ENCODE results near the gene AREG. TPM values are rescaled to one million over a fixed set of nuclear protein-coding genes. Genes with fewer than 3 reads are reported as not detected.

Gene AREG
- total and polyA plus RNA-seq, 2 of the 13 experiments (the other 11 are each of a cell fraction or from before 2014, with no cell fraction given), result 6.2 to 7.1 TPM

DNA sequence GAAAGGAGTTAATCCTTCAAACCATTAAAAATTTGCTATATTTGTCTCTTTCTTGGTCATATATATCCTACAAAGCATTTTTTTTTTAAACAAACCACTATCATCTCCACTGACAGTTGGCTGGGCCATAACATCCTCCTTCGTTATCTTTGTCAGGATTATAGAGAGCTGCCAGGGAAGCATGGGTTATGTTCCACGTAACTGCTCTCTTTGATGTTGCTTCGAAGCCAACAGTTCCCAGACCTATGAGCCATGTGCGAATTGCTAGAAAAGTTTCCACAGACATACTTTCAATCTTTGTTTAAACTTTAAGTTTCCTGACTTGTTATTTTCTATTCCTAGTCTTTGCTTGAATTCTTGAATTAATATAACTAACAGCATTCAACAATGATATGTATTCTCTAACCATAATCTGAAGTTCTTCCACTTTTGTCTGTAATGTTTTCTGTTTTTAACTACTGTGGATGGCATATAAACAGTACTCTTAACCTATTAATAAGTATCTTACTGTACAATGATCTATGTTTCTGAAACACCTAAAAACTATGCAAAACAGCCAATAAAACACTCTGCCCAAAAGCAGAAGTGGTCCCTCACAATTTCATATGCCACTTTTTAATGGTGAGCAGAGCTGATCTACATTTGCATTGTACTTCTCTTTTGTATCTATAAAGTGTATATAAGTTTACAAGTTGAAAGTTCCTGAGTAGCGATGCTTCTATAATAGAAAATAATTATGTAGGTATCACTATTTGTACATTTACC is 42.1 kb upstream of the AREG start (continued):
- TF ChIP-seq NONO (IDR thresholded peaks at IDR 0.05), result no peak
- no peak for TF ChIP-seq NONO (CRISPR knock-in tag; conservative IDR thresholded peaks at IDR 0.05)
- TF ChIP-seq XRCC5 (optimal IDR thresholded peaks at IDR 0.05; ENCODE audit: low read length), result no peak
- TF ChIP-seq ZNF367 (CRISPR knock-in tag; IDR thresholded peaks at IDR 0.05; ENCODE audit: borderline replicate concordance), result no peak
- TF ChIP-seq ZNF616 (CRISPR knock-in tag; IDR thresholded peaks at IDR 0.05; ENCODE audit: low read depth), result no peak
- TF ChIP-seq MLLT10 (CRISPR knock-in tag; IDR thresholded peaks at IDR 0.05), result no peak
- no peak for TF ChIP-seq HNRNPLL (IDR thresholded peaks at IDR 0.05; ENCODE audit: low read depth, low read length, poor library complexity, severe bottlenecking)

DNA sequence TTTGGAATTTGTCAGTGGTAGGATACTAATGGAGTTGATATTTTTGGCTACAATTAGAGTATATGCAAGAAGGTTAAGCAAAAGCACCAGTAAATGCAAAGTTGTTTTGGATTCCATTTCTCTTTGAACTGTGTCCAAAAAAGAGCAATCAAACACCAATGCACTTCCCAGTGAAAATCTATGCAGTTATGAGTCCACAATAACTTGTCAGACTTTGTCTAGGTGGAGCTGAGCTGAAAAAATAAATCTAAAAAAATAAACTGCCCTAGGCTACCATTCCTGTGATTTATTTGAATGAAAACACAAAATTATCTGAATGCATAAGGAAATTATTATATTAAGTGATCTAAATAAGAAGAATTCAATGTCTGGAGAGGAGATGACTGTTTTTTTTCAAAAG is 37.0 kb upstream of the AREG start:
- Histone ChIP-seq H2AFZ (ENCODE audit: low read length) (no peak overlapping the region), H3K9ac (ENCODE audit: insufficient read depth, low read depth, low read length) (no peak overlapping the region), H3K36me3 (replicated peaks in 1 of 2; ENCODE audit: control insufficient read depth in 1 of 2, insufficient read depth in 2 of 2, low read length in 2 of 2) (no peaks in the 10 kb centered on the region), H3K4me2 (ENCODE audit: low read depth, low read length) (no peak overlapping the region), H3K79me2 (ENCODE audit: insufficient read depth, low read length) (no peaks in the 10 kb centered on the region), H3K27me3 (ENCODE audit: control insufficient read depth in 1 of 2, insufficient read depth in 2 of 2, low read length in 2 of 2) (no peaks in the 10 kb centered on the region), H4K20me1 (ENCODE audit: insufficient read depth, low read length) (no peaks in the 10 kb centered on the region), H3K4me1 (ENCODE audit: insufficient read depth, low read length) (no peaks in the 10 kb centered on the region), H3K9me3 (ENCODE audit: low read length) (no peaks in the 10 kb centered on the region), H3K27ac (ENCODE audit: extremely low read length, insufficient read depth, low read length) (no peak overlapping the region), H3K4me3 (replicated peaks in 1 of 3; ENCODE audit: insufficient read depth in 1 of 3, low read depth in 2 of 3, low read length in 3 of 3) (no peak overlapping the region)
- BruUV-seq (replicated peaks), result no TSS peak
- ChIA-PET POLR2A (no interaction called here), CTCF (ENCODE audit: low intra/inter-chr PET ratio, low total read pairs) (no interaction called here)
- ATAC-seq (no peak), FAIRE-seq (no peak), DNase-seq (ENCODE audit: low spot score) (no peak)
- intact Hi-C loops (cut with micrococcal nuclease; ENCODE audit: unreplicated experiment) (no loop called here), in situ Hi-C loops (cut with HindIII; ENCODE audit: extremely low pct_ligation_motif_present, low pct_unique_long_range_greater_than_20kb) (no loop called here)
- no peak for TF ChIP-seq POLR2AphosphoS2 (IDR thresholded peaks at IDR 0.05; ENCODE audit: low read depth, low read length)
- TF ChIP-seq HNRNPUL1 (IDR thresholded peaks at IDR 0.05; ENCODE audit: low read depth, low read length), result no peak
- no peak for TF ChIP-seq MEIS1 (CRISPR knock-in tag; IDR thresholded peaks at IDR 0.05; ENCODE audit: borderline replicate concordance)
- TF ChIP-seq ZNF333 (CRISPR knock-in tag; IDR thresholded peaks at IDR 0.05; ENCODE audit: borderline replicate concordance), result no peak
- no peak for TF ChIP-seq ATM (IDR thresholded peaks at IDR 0.05; ENCODE audit: borderline replicate concordance)
- TF ChIP-seq ZNF598 (CRISPR knock-in tag; IDR thresholded peaks at IDR 0.05; ENCODE audit: borderline replicate concordance), result no peak
- no peak for TF ChIP-seq KLF15 (CRISPR knock-in tag; IDR thresholded peaks at IDR 0.05; ENCODE audit: borderline replicate concordance)
- TF ChIP-seq ZNF34 (CRISPR knock-in tag; IDR thresholded peaks at IDR 0.05; ENCODE audit: borderline replicate concordance), result no peak
- TF ChIP-seq ZNF672 (CRISPR knock-in tag; IDR thresholded peaks at IDR 0.05), result no peak
- TF ChIP-seq, protein P1, sequence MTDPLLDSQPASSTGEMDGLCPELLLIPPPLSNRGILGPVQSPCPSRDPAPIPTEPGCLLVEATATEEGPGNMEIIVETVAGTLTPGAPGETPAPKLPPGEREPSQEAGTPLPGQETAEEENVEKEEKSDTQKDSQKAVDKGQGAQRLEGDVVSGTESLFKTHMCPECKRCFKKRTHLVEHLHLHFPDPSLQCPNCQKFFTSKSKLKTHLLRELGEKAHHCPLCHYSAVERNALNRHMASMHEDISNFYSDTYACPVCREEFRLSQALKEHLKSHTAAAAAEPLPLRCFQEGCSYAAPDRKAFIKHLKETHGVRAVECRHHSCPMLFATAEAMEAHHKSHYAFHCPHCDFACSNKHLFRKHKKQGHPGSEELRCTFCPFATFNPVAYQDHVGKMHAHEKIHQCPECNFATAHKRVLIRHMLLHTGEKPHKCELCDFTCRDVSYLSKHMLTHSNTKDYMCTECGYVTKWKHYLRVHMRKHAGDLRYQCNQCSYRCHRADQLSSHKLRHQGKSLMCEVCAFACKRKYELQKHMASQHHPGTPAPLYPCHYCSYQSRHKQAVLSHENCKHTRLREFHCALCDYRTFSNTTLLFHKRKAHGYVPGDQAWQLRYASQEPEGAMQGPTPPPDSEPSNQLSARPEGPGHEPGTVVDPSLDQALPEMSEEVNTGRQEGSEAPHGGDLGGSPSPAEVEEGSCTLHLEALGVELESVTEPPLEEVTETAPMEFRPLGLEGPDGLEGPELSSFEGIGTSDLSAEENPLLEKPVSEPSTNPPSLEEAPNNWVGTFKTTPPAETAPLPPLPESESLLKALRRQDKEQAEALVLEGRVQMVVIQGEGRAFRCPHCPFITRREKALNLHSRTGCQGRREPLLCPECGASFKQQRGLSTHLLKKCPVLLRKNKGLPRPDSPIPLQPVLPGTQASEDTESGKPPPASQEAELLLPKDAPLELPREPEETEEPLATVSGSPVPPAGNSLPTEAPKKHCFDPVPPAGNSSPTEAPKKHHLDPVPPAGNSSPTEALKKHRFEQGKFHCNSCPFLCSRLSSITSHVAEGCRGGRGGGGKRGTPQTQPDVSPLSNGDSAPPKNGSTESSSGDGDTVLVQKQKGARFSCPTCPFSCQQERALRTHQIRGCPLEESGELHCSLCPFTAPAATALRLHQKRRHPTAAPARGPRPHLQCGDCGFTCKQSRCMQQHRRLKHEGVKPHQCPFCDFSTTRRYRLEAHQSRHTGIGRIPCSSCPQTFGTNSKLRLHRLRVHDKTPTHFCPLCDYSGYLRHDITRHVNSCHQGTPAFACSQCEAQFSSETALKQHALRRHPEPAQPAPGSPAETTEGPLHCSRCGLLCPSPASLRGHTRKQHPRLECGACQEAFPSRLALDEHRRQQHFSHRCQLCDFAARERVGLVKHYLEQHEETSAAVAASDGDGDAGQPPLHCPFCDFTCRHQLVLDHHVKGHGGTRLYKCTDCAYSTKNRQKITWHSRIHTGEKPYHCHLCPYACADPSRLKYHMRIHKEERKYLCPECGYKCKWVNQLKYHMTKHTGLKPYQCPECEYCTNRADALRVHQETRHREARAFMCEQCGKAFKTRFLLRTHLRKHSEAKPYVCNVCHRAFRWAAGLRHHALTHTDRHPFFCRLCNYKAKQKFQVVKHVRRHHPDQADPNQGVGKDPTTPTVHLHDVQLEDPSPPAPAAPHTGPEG (CRISPR knock-in tag; IDR thresholded peaks at IDR 0.05), result no peak

Data from HepG2 (cell line).